ENCODE measurements around the gene RAB3IL1. TPM values are rescaled to one million over a fixed set of nuclear protein-coding genes. Genes with fewer than 3 reads are reported as not detected.

RAB3IL1 gene
- total and polyA plus RNA-seq, 2 donors (not counting 1 experiment from before 2014, with no cell fraction given) = 9.6 to 13.4 TPM

- H3K27ac ChIP-seq (ENCODE audit: insufficient read depth, low read length) = peak overlapping the region; percentile 53
- H3K9me3 ChIP-seq (ENCODE audit: control insufficient read depth, insufficient read depth, low read depth, low read length) = no peaks in the 10 kb centered on the region
- H2AFZ ChIP-seq (ENCODE audit: low read length) = no peak overlapping the region
- peak overlapping the region; percentile 65 to 93 (median 80) for H3K4me3 ChIP-seq (replicated peaks in 1 of 4; ENCODE audit: control extremely low read depth in 1 of 4, insufficient read depth in 1 of 4, low read depth in 3 of 4, low read length in 4 of 4)
- H3K9ac ChIP-seq (ENCODE audit: insufficient read depth, low read length) = peak overlapping the region; percentile 69
- H3K4me2 ChIP-seq (ENCODE audit: extremely low read depth, insufficient read depth, low read length) = peak overlapping the region; percentile 91
- peak; percentile 58 to 80 for DNase-seq (ENCODE audit: low read depth in 2 of 2)
- H3K4me1 ChIP-seq (ENCODE audit: control insufficient read depth, extremely low read depth, insufficient read depth, low read length) = peaks cover 3% of the 10 kb centered on the region
- peaks cover 2% of the 10 kb centered on the region for H3K36me3 ChIP-seq (ENCODE audit: control insufficient read depth, insufficient read depth, low read length)
- no peaks in the 10 kb centered on the region for H3K27me3 ChIP-seq (ENCODE audit: control insufficient read depth, insufficient read depth, low read length)
- H3K79me2 ChIP-seq (ENCODE audit: control insufficient read depth, insufficient read depth, low read length) = peaks cover 23% of the 10 kb centered on the region
- no peaks in the 10 kb centered on the region for H4K20me1 ChIP-seq (ENCODE audit: control insufficient read depth, extremely low read depth, insufficient read depth, low read length)
- TF ChIP-seq EZH2 (IDR thresholded peaks at IDR 0.05; ENCODE audit: low read length, missing control alignments) = no peak
- TF ChIP-seq, protein P1, sequence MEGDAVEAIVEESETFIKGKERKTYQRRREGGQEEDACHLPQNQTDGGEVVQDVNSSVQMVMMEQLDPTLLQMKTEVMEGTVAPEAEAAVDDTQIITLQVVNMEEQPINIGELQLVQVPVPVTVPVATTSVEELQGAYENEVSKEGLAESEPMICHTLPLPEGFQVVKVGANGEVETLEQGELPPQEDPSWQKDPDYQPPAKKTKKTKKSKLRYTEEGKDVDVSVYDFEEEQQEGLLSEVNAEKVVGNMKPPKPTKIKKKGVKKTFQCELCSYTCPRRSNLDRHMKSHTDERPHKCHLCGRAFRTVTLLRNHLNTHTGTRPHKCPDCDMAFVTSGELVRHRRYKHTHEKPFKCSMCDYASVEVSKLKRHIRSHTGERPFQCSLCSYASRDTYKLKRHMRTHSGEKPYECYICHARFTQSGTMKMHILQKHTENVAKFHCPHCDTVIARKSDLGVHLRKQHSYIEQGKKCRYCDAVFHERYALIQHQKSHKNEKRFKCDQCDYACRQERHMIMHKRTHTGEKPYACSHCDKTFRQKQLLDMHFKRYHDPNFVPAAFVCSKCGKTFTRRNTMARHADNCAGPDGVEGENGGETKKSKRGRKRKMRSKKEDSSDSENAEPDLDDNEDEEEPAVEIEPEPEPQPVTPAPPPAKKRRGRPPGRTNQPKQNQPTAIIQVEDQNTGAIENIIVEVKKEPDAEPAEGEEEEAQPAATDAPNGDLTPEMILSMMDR (conservative IDR thresholded peaks at IDR 0.05 in 1 of 2, IDR thresholded peaks at IDR 0.05 in 1 of 2; ENCODE audit: low read depth in 1 of 2, low read length in 2 of 2) = no peak
Measured at GRCh38 chr11:61890529-61891330, 26.6 kb downstream of the RAB3IL1 start.

DNA sequence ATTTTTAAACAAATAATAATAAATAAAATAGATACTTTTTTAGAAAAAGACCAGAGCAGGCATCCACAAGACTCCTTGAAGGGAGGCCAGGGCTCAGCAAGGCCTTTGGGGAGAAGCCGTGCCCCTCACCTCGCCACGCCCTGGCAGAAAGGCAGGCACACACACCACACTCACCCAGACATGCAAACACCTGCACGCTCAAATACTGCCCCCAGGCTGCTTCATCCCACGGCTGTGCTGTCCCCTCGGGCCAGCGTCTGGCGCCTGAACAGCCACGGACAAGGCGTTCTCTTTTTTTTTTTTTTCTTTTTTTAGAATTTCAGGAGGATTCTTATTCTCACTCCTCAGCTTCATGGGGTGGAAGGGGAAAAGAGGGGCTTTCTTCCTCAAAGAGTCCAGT, 27.5 kb downstream of the RAB3IL1 start:
- Histone ChIP-seq H3K9me3 (ENCODE audit: control insufficient read depth, insufficient read depth, low read depth, low read length) (no peaks in the 10 kb centered on the region), H2AFZ (ENCODE audit: low read length) (no peak overlapping the region), H3K79me2 (ENCODE audit: control insufficient read depth, insufficient read depth, low read length) (peaks cover 30% of the 10 kb centered on the region), H3K4me2 (ENCODE audit: extremely low read depth, insufficient read depth, low read length) (peak overlapping the region; percentile 91), H3K36me3 (ENCODE audit: control insufficient read depth, insufficient read depth, low read length) (peaks cover 2% of the 10 kb centered on the region), H3K4me1 (ENCODE audit: control insufficient read depth, extremely low read depth, insufficient read depth, low read length) (peaks cover 3% of the 10 kb centered on the region), H3K9ac (ENCODE audit: insufficient read depth, low read length) (no peak overlapping the region), H3K27me3 (ENCODE audit: control insufficient read depth, insufficient read depth, low read length) (no peaks in the 10 kb centered on the region), H4K20me1 (ENCODE audit: control insufficient read depth, extremely low read depth, insufficient read depth, low read length) (no peaks in the 10 kb centered on the region), H3K27ac (ENCODE audit: insufficient read depth, low read length) (no peak overlapping the region), H3K4me3 (replicated peaks in 1 of 4; ENCODE audit: control extremely low read depth in 1 of 4, insufficient read depth in 1 of 4, low read depth in 3 of 4, low read length in 4 of 4) (peak overlapping the region in 3 of 4 experiments; percentile 65 to 93 (median 73))
- no peak for TF ChIP-seq EZH2 (IDR thresholded peaks at IDR 0.05; ENCODE audit: low read length, missing control alignments)
- TF ChIP-seq, protein P1 (conservative IDR thresholded peaks at IDR 0.05 in 1 of 2, IDR thresholded peaks at IDR 0.05 in 1 of 2; ENCODE audit: low read depth in 1 of 2, low read length in 2 of 2) = no peak
- no peak for DNase-seq (ENCODE audit: low read depth in 2 of 2)

DNA sequence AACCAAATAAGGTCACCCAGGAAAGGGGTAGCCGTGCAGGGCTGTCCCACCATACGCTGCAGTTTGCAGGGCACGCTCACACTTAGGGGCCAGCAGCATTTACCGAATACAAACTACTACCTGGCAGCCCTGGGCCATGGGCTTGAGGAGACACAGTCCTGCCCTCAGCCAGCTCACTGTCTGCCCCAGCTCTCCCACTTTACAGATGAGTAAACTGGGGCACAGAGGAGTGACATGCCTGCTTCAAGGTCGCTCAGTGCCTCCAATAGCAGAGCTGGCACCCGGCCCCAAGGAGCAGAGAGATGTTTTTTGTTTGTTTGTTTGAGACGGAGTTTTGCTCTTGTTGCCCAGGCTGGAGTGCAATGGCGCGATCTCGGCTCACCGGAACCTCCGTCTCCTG, 28.8 kb downstream of the RAB3IL1 start:
- H3K9ac ChIP-seq (ENCODE audit: insufficient read depth, low read length) = no peak overlapping the region
- peaks cover 3% of the 10 kb centered on the region for H3K4me1 ChIP-seq (ENCODE audit: control insufficient read depth, extremely low read depth, insufficient read depth, low read length)
- no peak for DNase-seq (ENCODE audit: low read depth in 2 of 2)
- no peak overlapping the region for H2AFZ ChIP-seq (ENCODE audit: low read length)
- H4K20me1 ChIP-seq (ENCODE audit: control insufficient read depth, extremely low read depth, insufficient read depth, low read length) = no peaks in the 10 kb centered on the region
- TF ChIP-seq, protein P1 (conservative IDR thresholded peaks at IDR 0.05 in 1 of 2, IDR thresholded peaks at IDR 0.05 in 1 of 2; ENCODE audit: low read depth in 1 of 2, low read length in 2 of 2) = no peak
- no peak for TF ChIP-seq EZH2 (IDR thresholded peaks at IDR 0.05; ENCODE audit: low read length, missing control alignments)
- H3K36me3 ChIP-seq (ENCODE audit: control insufficient read depth, insufficient read depth, low read length) = peaks cover 2% of the 10 kb centered on the region
- H3K4me2 ChIP-seq (ENCODE audit: extremely low read depth, insufficient read depth, low read length) = no peak overlapping the region
- peak overlapping the region; percentile 64 for H3K27ac ChIP-seq (ENCODE audit: insufficient read depth, low read length)
- H3K79me2 ChIP-seq (ENCODE audit: control insufficient read depth, insufficient read depth, low read length) = peaks cover 30% of the 10 kb centered on the region
- no peaks in the 10 kb centered on the region for H3K9me3 ChIP-seq (ENCODE audit: control insufficient read depth, insufficient read depth, low read depth, low read length)
- no peaks in the 10 kb centered on the region for H3K27me3 ChIP-seq (ENCODE audit: control insufficient read depth, insufficient read depth, low read length)
- no peak overlapping the region for H3K4me3 ChIP-seq (replicated peaks in 1 of 4; ENCODE audit: control extremely low read depth in 1 of 4, insufficient read depth in 1 of 4, low read depth in 3 of 4, low read length in 4 of 4)
